GM21423 (cell line): Measurements from ENCODE around the gene KRTAP3-3.
"Not testable (repeated sequence)": the region's sequence is repeated elsewhere in the genome, so short reads cannot be mapped to it uniquely, and the experiment has no call there.

Experiments used
- ATAC-seq: cut with Tn5 transposase; IDR thresholded peaks from one replicate; pipeline ENCODE4 v1.9.1; 2021; ENCODE audit warnings: mild to moderate bottlenecking, moderate library complexity; ENCODE audit not compliant: unreplicated experiment

The KRTAP3-3 gene

GRCh38 chr17:41008811-41009210, 14.8 kb upstream of the KRTAP3-3 start, which contains the start of gene KRTAP3-1:
TSS of gene KRTAP3-1 (minus strand) at chr17:41009128. CDS start at chr17:41009074, 54 bp downstream.
- ATAC-seq = no peak

GRCh38 chr17:41004397-41004796, 10.4 kb upstream of the KRTAP3-3 start:
- no peak for ATAC-seq

GRCh38 chr17:41003926-41004325, 10.0 kb upstream of the KRTAP3-3 start:
- no peak for ATAC-seq

GRCh38 chr17:41002814-41003213, 8.8 kb upstream of the KRTAP3-3 start:
- no peak for ATAC-seq

GRCh38 chr17:41001795-41002194, 7.8 kb upstream of the KRTAP3-3 start:
- no peak for ATAC-seq

- not testable (repeated sequence) for ATAC-seq
These were observed 5.6 kb upstream of the KRTAP3-3 start, which contains the start of gene KRTAP3-2 for GRCh38 chr17:40999563-40999962. TSS of gene KRTAP3-2 (minus strand) at chr17:40999906. CDS start at chr17:40999853, 53 bp downstream.

- ATAC-seq = no peak
These were observed 3.4 kb upstream of the KRTAP3-3 start for GRCh38 chr17:40997361-40997760.

GRCh38 chr17:40996829-40997228, 2.9 kb upstream of the KRTAP3-3 start:
- ATAC-seq = no peak

GRCh38 chr17:40995116-40995515, 1.2 kb upstream of the KRTAP3-3 start:
- ATAC-seq = no peak

- ATAC-seq = no peak
These were observed 880 bp downstream of the KRTAP3-3 start for GRCh38 chr17:40993084-40993483.

- no peak for ATAC-seq
These were observed 1.3 kb downstream of the KRTAP3-3 start for GRCh38 chr17:40992666-40993065.

- no peak for ATAC-seq
These were observed 7.0 kb downstream of the KRTAP3-3 start for GRCh38 chr17:40986920-40987319.

GRCh38 chr17:40984226-40984625, 9.7 kb downstream of the KRTAP3-3 start, which contains the start of gene KRT40:
TSS of gene KRT40 (minus strand) at chr17:40984326. CDS start at chr17:40984273, 53 bp downstream.
- no peak for ATAC-seq

- no peak for ATAC-seq
These were observed 12.8 kb downstream of the KRTAP3-3 start for GRCh38 chr17:40981115-40981514.

GRCh38 chr17:40980596-40980995, 13.4 kb downstream of the KRTAP3-3 start:
- no peak for ATAC-seq

- ATAC-seq = no peak
These were observed 13.8 kb downstream of the KRTAP3-3 start for GRCh38 chr17:40980117-40980516.

GRCh38 chr17:40978575-40979151, 15.3 kb downstream of the KRTAP3-3 start:
- no peak for ATAC-seq

GRCh38 chr17:40975516-40975915, 18.4 kb downstream of the KRTAP3-3 start:
- no peak for ATAC-seq

- ATAC-seq = no peak
These were observed 19.6 kb downstream of the KRTAP3-3 start for GRCh38 chr17:40974366-40974765.

GRCh38 chr17:40967582-40967981, 26.4 kb downstream of the KRTAP3-3 start:
- ATAC-seq = no peak

GRCh38 chr17:40966848-40967247, 27.1 kb downstream of the KRTAP3-3 start, which contains the start of gene KRT39:
TSS of gene KRT39 (minus strand) at chr17:40966948. CDS start at chr17:40966856, 92 bp downstream.
- no peak for ATAC-seq

GRCh38 chr17:40963838-40964237, 30.1 kb downstream of the KRTAP3-3 start:
- ATAC-seq = no peak

GRCh38 chr17:40962059-40962561, 31.9 kb downstream of the KRTAP3-3 start:
- no peak for ATAC-seq
